GM19099 (cell line): Measurements from ENCODE around the gene SAMD1.

ENCODE experiments used
- POLR2A ChIP-seq: IDR thresholded peaks from 3 replicates; pipeline ENCODE4 v1.6.1; 2011; ENCODE audit warnings: low read depth; ENCODE audit not compliant: insufficient read length; ENCODE audit errors: extremely low read depth

SAMD1 gene

DNA sequence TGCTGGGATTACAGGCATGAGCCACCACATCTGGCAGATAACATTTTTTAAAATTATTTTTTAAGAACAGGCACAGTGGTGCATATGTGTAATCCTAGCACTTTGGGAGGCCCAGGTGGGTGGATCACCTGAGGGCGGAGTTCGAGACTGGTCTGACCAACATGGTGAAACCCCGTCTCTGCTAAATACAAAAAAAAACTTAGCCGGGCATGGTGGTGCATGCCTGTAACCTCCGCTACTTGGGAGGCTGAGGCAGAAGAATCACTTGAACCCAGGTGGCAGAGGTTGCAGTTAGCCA, 28.0 kb downstream of the SAMD1 start:
- TF ChIP-seq POLR2A: no peak

DNA sequence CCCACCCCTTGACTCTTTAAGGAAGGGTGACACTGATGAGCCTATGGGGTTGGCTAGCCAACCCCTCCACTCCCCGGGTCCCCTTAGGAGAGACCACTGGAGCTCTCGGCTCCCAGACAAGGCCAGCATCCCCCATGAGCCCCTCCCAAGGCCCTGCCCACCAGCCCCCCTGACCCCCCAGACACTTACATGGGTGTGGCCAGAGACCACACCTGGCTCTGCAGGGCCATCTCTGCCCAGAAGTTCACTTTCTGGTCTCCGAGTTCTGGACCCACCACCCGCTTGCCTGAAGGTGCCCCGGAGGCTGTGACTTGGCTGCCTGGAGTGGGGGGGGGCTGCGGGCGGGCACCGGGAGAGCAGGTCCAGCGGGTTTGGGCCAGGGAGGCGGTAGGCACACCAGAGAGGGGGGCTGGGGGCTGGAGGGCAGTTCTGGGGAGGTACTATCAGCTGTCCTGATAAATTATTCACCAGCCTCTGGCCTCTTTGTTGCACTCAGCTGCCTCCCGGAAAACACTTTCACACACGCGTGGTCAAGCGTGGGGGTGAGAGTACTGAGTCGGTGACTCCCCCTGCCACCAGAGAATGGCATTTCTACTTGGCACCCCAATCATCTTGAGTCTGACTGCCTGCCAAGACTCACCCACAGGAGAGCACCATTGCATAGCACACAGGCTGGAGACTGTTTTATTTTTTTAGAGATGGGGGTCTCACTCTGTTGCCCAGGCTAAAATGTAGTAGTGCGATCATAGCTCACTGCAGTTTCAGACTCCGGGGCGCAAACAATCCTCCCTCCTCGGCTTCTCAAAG, 28.6 kb downstream of the SAMD1 start, which contains the start of gene PALM3:
PALM3 (minus strand) TSS at position 326 of the 807 bp plus-strand sequence; CDS start at position 230, 96 bp downstream.
- TF ChIP-seq POLR2A: no peak

DNA sequence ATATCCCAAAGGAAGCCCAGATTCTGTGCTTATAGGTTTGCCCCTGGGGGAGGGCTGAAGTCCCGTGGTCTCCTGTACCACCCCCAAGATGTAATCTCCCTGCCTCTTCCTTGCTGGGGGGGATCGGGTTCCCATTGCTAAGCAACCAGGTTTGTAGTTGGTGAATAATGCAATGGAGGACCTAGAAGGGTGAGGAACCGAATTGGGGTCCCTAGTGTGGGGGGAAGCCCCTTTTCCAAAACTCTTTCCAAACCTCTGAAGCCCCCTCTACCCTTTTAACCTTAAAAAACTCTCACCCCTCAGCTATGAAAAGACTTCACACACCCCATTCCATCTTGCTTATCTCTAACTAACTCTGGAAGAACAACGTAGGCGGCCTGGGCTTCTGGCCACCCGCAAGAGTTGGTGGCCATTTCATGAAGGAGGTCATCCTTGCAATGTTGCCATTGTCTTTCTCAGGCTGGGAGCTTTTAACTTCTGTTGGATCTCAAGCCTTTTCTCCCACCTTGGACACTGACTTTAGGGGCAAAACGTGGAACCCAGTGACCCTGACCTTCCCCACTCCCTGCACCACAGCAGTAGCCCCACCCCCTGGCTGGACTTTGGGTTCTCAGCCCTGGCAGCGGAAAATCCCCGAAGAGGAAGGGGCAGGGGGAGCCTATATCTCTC, 29.3 kb downstream of the SAMD1 start:
- TF ChIP-seq POLR2A: no peak

DNA sequence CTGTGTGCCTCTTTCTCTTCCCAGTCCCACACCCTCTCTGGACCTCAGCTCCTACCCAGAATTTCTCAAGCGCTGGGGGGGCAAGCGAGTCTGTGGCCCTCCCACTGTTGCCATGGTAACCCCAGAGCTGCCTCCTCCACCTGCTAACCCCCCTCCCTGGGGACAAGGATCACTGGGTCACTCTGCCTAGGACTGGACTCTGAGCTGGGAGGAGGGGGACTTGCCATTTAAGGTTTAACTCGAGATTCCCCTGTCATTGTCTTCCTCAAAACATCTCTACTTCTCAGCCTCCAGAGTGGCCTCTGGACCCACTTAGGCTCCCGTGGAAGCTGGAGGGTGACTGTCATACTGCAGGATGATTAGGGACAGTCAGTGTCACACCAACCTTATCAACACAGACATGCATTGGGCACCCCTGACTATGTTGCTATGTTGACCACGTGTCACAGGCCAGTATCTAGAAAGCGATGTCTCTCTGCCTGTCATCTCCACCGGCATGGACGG, 30.8 kb downstream of the SAMD1 start:
- TF ChIP-seq POLR2A: no peak

DNA sequence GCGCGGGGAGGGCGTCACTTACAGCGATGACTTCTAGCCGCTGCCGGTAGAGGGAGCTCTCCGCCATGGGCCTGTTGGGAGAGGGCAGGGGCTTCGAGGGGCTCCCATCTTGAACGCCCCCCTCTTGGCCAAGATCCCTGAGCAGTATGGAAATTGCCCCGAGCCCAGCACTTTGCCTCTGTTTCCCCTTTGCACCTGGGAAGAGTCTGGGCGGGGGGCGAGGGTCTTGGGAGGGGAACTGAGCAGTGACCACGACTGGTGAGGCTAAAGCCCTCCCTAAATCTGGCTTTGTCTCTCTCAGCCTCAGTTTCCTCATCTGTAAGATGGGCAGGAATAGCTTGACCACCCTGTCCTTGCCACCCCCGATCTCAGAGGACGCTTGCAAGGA, 31.5 kb downstream of the SAMD1 start:
- TF ChIP-seq POLR2A: no peak

DNA sequence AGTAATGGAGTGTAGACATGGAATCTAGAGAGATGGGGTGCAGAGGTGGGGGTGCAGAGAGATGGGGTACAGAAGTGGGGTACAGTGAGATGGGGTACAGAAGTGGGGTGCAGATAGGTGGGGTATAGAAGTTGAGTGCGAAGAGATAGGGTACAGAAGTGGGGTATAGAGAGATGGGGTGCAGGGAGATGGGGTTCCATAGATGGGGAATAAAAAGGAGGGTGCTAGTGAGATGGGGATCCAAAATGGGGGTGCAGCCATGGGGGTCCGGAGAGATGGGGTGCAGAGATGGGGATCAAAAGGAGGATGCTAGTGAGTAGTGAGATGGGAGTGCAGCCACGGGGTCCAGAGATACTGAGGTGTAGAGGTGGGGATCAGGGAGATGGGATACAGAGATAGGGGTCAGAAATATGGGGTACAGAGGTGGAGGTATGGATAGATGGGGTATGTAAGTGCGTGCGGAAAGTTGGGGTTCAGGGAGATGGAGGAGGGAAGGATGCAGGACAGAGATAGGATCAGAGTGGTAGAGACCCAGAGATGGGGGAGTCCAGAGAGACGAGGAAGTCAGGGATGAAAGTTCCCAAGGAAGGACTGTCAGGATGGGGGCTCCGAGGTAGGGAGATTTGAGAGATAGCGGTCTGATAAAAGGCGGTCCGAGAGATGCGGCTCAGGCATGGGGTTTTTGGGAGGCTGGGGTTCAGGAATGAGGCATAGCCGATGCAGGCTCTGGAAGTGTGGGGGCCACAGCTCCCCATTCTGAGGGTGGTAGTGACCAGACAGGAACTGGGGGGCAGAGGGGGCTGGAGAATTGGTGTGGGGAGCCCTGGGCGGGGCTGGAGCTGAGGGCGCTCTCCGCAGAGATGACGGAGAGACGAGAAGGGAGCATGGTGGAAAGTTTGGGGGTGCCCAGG, 32.1 kb downstream of the SAMD1 start:
- no peak for TF ChIP-seq POLR2A

DNA sequence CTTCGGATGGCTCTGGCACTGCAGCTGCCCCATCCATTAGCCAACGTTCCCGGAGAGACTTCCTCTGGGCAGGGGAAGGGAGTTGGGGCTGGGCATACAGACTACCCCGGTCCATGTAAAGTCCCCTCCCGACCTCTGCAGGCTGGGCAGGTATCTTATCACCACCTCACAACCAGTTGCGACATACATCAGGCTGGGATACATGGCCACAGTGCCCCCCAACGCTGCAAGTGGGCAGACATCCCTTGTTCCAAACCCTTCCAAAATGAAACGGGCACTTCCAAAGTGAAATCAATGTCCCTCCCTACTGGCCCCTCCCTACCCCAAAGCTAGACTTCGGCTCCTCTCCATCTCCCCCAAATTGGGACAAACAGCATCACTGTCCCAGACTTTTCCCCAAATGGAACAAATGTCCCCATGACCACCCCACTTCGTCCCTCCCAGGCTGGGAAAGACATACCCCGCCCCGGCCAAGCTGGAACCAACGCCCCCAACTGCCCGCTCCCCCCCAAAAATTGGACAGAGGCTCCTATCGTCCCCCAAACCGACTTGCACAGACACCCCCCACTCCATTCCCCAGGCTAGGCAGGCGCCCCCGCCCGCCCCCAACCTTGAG, 33.7 kb downstream of the SAMD1 start:
- no peak for TF ChIP-seq POLR2A

DNA sequence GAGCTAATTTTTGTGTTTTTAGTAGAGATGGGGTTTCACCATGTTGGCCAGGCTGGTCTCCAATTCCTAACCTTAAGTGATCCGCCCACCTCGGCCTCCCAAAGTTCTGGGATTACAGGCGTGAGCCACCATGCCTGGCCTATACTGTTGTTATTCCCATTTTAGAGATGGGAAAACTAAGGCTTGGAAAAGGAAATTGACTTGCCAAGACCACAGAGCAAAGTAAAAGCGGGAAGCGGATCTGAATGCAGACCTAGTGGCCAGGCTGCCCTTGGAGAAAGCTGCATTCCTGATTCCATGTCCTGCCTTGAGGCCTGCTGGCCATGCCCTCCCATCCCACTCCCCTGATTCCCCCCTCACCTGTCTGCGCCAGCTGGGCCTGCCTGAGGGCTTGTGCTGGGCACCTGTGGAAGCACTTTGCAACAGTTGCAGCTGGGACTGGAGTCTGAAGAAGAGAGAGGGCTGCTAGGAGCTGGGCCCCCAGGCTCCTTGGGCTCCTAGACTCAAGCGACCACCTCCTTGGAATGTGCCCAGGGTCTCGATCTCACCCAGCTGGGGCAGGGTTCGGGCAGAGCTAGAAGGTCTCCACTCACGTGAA, 34.4 kb downstream of the SAMD1 start:
- TF ChIP-seq POLR2A: no peak

DNA sequence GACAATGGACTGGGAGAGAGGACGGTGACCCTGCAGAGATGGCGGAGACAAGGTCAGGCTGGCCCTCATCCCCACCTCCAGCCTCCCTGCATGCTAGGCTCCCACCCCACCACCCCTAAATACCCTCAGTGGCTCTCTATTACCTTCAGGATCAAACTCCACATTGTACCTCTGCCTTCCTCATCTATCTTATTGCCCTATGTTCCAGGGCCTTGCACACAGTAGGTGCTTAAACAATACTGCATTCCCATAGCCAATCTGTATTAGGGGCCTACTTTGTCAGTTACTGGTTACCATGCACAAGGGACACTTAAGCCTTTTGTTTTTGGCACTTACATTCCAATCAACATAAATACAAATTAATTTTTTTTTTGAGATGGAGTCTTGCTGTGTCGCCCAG, 35.2 kb downstream of the SAMD1 start:
- no peak for TF ChIP-seq POLR2A

DNA sequence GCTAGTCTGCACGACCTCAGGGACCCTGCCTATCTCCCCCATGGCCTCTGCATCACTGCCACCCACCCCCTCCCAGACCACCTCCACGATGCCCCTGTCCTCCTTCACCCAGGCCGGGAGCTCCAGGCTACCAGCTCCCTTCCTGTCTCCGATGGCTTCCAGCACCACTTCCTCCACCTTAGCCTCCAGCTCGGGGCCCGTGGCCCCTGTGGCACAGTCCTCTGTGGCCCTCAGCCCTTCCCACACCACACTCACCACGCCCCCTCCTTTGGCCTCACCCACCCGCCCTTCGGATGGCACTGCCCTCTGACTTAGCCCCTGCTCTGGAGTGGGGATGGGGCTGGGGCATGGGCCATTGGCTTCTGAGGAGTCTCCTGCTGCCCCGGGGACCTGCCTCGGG, 35.8 kb downstream of the SAMD1 start:
- TF ChIP-seq POLR2A: no peak

DNA sequence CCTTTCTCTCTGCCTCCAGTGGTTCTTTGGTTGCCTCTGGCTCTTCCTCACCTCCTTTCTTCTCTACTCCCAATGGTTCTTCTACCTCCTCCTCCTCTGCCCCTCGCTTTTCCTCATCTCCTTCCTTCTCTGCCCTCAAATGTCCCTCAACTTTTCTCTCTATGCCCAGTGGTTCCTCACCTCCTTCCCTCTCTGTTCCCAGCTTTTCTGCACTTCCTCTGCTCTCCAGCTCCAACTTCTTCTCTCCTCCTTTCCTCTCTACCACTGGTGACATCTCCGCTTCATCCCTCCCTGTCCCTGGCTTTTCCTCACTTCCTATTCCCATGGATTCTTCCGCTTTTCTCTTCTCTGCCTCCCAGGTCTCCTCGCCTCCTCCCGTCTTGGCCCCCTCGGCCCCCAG, 36.5 kb downstream of the SAMD1 start:
- no peak for TF ChIP-seq POLR2A

DNA sequence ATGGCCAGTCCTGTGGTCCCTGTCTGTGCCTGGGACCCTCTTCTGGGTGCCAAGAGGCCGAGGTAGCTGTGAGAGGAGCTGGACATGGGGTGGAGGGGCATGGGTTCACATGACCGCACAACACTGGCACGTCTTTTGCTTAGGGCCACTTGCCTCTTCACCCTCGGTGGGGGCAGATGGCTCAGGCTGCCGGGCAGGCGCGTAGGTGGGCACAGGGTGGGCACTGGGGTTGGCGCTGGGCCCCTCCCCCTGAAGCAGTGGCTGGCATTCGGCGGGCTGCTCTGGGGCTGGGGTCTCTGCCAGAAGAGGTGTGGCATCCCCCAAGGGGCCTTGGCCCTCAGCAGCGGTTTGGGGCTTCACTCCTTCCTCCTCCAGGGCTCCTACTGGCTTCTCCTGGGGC, 37.1 kb downstream of the SAMD1 start:
- no peak for TF ChIP-seq POLR2A

DNA sequence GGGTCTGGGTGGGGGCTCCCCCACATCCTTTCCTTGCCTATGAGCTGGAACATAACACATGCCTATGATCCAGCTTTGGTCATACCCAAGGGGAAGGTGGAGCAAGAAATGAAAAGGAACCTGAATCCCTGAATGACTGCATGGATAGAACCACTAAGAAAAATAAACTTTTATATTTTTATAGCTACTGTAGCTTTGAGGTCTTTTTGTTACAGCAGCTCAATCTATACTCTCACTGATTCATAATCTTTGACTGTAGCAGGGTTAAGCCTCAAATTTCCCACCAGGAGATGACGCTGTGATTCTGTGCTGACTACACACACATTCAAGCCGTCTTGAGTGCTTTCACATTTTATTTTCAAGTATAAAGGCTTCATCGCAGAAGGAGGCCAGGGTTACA, 37.5 kb downstream of the SAMD1 start:
- no peak for TF ChIP-seq POLR2A

DNA sequence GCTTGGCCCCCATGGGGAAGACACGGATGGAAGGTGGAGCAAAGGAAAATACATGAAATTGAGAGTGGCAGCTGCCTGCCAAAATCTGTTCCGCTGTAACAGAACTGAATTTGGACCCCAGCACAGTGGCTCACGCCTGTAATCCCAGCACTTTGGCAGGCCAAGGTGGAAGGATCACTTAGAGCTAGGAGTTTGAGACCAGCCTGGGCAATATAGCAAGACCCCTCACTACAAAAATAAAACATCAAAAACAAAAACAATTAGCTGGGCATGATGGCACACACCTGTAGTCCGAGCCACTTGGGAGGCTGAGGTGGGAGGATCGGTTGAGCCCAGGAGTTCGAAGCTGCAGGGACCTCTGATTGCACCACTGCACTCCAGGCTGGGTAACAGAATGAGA, 38.1 kb downstream of the SAMD1 start:
- TF ChIP-seq POLR2A: no peak
